Endothelial cell of umbilical vein (primary cell): ENCODE measurements around the gene BAG2. TPM values are rescaled to one million over a fixed set of nuclear protein-coding genes. Genes with fewer than 3 reads are reported as not detected.

Source experiments
- BruUV-seq: library from RNA; stranded (reverse); fragments of 400-500 nt; replicated peaks from 2 replicates; lab custom pipeline; 2021; lab: Mats Ljungman, UMichigan
- CTCF ChIA-PET: fragments of 300-600, 350-600 bp; sonication (Branson Sonifier 250); formaldehyde crosslinking; loops from one replicate; lab custom pipeline; 2021; ENCODE audit warnings: antibody characterized with exemption, inconsistent platforms; lab: Charles Lee
- POLR2A ChIA-PET: fragments of 300-600, 350-600 bp; sonication (Branson Sonifier 250); formaldehyde crosslinking; loops from one replicate; lab custom pipeline; 2021; ENCODE audit warnings: antibody characterized with exemption, inconsistent platforms; lab: Charles Lee
- DNase-seq: peaks from one replicate; pipeline ENCODE4 v3.0.0-alpha.2; 2011; ENCODE audit warnings: low read depth, low spot score
- FAIRE-seq: peaks from 2 replicates; lab custom pipeline; 2011; peaks lifted over from hg19 to GRCh38; lab: Jason Lieb, UNC
- H2AFZ ChIP-seq: 2 replicates; pipeline ENCODE4 v1.6.0; 2012; ENCODE audit warnings: low read depth, low read length, control low read depth, inconsistent platforms
- H3K27ac ChIP-seq: 2 replicates; pipeline ENCODE4 v1.5.1; 2011; ENCODE audit warnings: low read depth, mild to moderate bottlenecking, control low read depth, low read length, moderate library complexity; ENCODE audit not compliant: insufficient read depth
- H3K27me3 ChIP-seq, 2 experiments: 2 replicates each; pipeline versions ENCODE4 v1.6.0 to v1.6.1; 2011; ENCODE audit warnings: low read length in 2 of 2, mixed read lengths in 1 of 2; ENCODE audit not compliant: control insufficient read depth in 2 of 2, insufficient read depth in 2 of 2
- H3K36me3 ChIP-seq, 2 experiments: 2 replicates in 1 of 2; 3 replicates in 1 of 2; pipeline ENCODE4 v1.5.1; 2011; ENCODE audit warnings: low read length in 2 of 2, mild to moderate bottlenecking in 1 of 2, moderate library complexity in 1 of 2; ENCODE audit not compliant: control insufficient read depth in 2 of 2, insufficient read depth in 2 of 2; ENCODE audit errors: extremely low read depth in 1 of 2
- H3K4me1 ChIP-seq: 3 replicates; pipeline ENCODE4 v1.5.1; 2011; ENCODE audit warnings: mild to moderate bottlenecking, low read length; ENCODE audit not compliant: control insufficient read depth, insufficient read depth; ENCODE audit errors: extremely low read depth
- H3K4me2 ChIP-seq: 2 replicates; pipeline ENCODE4 v1.6.1; 2011; ENCODE audit warnings: low read length, control low read depth, mixed read lengths; ENCODE audit not compliant: insufficient read depth
- H3K4me3 ChIP-seq, 3 experiments: fragments of 200-600 bp in 1 of 3; sonication (generic), shearing (Covaris generic) in 1 of 3; replicated peaks in 1 of 3; 2 replicates each; pipeline ENCODE4 v1.5.1; 2011 to 2016; ENCODE audit warnings: control low read depth in 3 of 3, low read length in 3 of 3, mild to moderate bottlenecking in 2 of 3, inconsistent platforms in 1 of 3, low read depth in 1 of 3, moderate library complexity in 1 of 3; ENCODE audit not compliant: insufficient read depth in 1 of 3
- H3K79me2 ChIP-seq: 2 replicates; pipeline ENCODE4 v1.6.0; 2012; ENCODE audit warnings: low read length, inconsistent platforms; ENCODE audit not compliant: control insufficient read depth, insufficient read depth
- H3K9ac ChIP-seq: replicated peaks from 2 replicates; pipeline ENCODE3; 2011; ENCODE audit warnings: low read length, control low read depth; ENCODE audit not compliant: insufficient read depth; ENCODE audit errors: extremely low read depth
- H3K9me1 ChIP-seq: replicated peaks from 3 replicates; pipeline ENCODE4 v1.6.0; 2011; ENCODE audit warnings: mild to moderate bottlenecking, low read length; ENCODE audit not compliant: control insufficient read depth, insufficient read depth; ENCODE audit errors: extremely low read depth
- H3K9me3 ChIP-seq: replicated peaks from 2 replicates; pipeline ENCODE4 v1.5.1; 2012; ENCODE audit warnings: low read length, inconsistent platforms; ENCODE audit not compliant: control insufficient read depth, insufficient read depth
- H4K20me1 ChIP-seq: replicated peaks from 2 replicates; pipeline ENCODE3; 2011; ENCODE audit warnings: mild to moderate bottlenecking, low read length; ENCODE audit not compliant: control insufficient read depth, insufficient read depth; ENCODE audit errors: extremely low read depth
- CTCF ChIP-seq, 2 donors: IDR thresholded peaks; 1 replicate in 1 of 2; 2 replicates in 1 of 2; pipeline ENCODE4 v1.5.1; 2011; ENCODE audit warnings: low read length in 2 of 2, mild to moderate bottlenecking in 2 of 2, moderate library complexity in 2 of 2, control low read depth in 1 of 2, inconsistent platforms in 1 of 2, low read depth in 1 of 2; ENCODE audit not compliant: insufficient read depth in 1 of 2; ENCODE audit errors: extremely low read depth in 1 of 2
- EZH2 ChIP-seq: IDR thresholded peaks from 2 replicates; pipeline ENCODE4 v1.6.1; 2012; ENCODE audit warnings: borderline replicate concordance, low read depth, mild to moderate bottlenecking, moderate library complexity, low read length, inconsistent platforms; ENCODE audit not compliant: severe bottlenecking
- FOS ChIP-seq: IDR thresholded peaks from 2 replicates; pipeline ENCODE4 v1.6.1; 2011; ENCODE audit warnings: mild to moderate bottlenecking, low read length, moderate library complexity, borderline replicate concordance; ENCODE audit not compliant: insufficient read depth
- GATA2 ChIP-seq: IDR thresholded peaks from 2 replicates; pipeline ENCODE4 v1.7.0; 2011; ENCODE audit warnings: low read depth, mild to moderate bottlenecking, moderate library complexity, mixed read lengths, low read length; ENCODE audit not compliant: insufficient read length, insufficient read depth
- JUN ChIP-seq: IDR thresholded peaks from 2 replicates; pipeline ENCODE4 v1.6.1; 2011; ENCODE audit warnings: borderline replicate concordance, low read depth; ENCODE audit not compliant: insufficient read length, insufficient read depth
- MAX ChIP-seq: IDR thresholded peaks from 2 replicates; pipeline ENCODE4 v1.6.1; 2011; ENCODE audit not compliant: insufficient read depth, insufficient read length
- MYC ChIP-seq: IDR thresholded peaks from one replicate; pipeline ENCODE4 v1.6.1; 2011; ENCODE audit warnings: mild to moderate bottlenecking, low read depth, low read length
- POLR2A ChIP-seq: IDR thresholded peaks from 2 replicates; pipeline ENCODE4 v1.6.1; 2012; ENCODE audit warnings: low read depth, mild to moderate bottlenecking, control low read depth, low read length
- POLR2AphosphoS5 ChIP-seq: IDR thresholded peaks from 2 replicates; pipeline ENCODE4 v1.6.1; 2012; ENCODE audit warnings: low read depth, mild to moderate bottlenecking, control low read depth, low read length, moderate library complexity; ENCODE audit not compliant: insufficient read depth
- dilution Hi-C: fragments of 300-500 bp; cut with MboI; formaldehyde crosslinking; loops from one replicate; pipeline ENCODE4 v1.15.0; 2019; ENCODE audit warnings: low sequenced_read_pairs; ENCODE audit not compliant: extremely low pct_ligation_motif_present
- intact Hi-C: fragments of 100-400 bp; cut with micrococcal nuclease; formaldehyde crosslinking; loops from one replicate; pipeline ENCODE4 v1.10.0; 2022
- polyA plus RNA-seq, 4 experiments: library from polyadenylated mRNA; depleted of rRNA in 3 of 4; stranded (reverse) in 3 of 4; unstranded in 1 of 4; fragments of >200 nt; gene quantifications; 2 replicates each; pipeline versions ENCODE4 v1.2.1 to v1.2.3, GENCODE V29; 2011 to 2012; ENCODE audit warnings: missing spikeins in 1 of 4
- total RNA-seq: library from RNA; stranded (reverse); gene quantifications from 2 replicates; pipeline ENCODE4 v1.2.3, GENCODE V29; 2021

BAG2 gene
- total and polyA plus RNA-seq, 2 donors (not counting 3 experiments of a cell fraction or from before 2014, with no cell fraction given), result 1.1 to 3.9 TPM

- no TSS peak for BruUV-seq
- no peaks in the 10 kb centered on the region for H4K20me1 ChIP-seq
- no peak overlapping the region for H2AFZ ChIP-seq
- H3K9ac ChIP-seq, result no peak overlapping the region
- no peak for FAIRE-seq
- H3K9me3 ChIP-seq, result no peaks in the 10 kb centered on the region
- H3K4me1 ChIP-seq, result no peaks in the 10 kb centered on the region
- DNase-seq, result no peak
- POLR2A ChIA-PET, result no interaction called here
- intact Hi-C loops, result no loop called here
- H3K36me3 ChIP-seq, result no peaks in the 10 kb centered on the region
- no peak overlapping the region for H3K4me3 ChIP-seq
- CTCF ChIA-PET, result no interaction called here
- TF ChIP-seq CTCF (IDR thresholded peaks at IDR 0.05; ENCODE audit: extremely low read depth in 1 of 2, insufficient read depth in 1 of 2, low read depth in 1 of 2, low read length in 2 of 2) (no peak), POLR2AphosphoS5 (no peak), MYC (no peak), MAX (no peak), FOS (no peak), JUN (no peak), EZH2 (no peak), POLR2A (no peak), GATA2 (no peak)
- H3K9me1 ChIP-seq, result no peaks in the 10 kb centered on the region
- dilution Hi-C loops, result no loop called here
- H3K27ac ChIP-seq, result no peak overlapping the region
- H3K27me3 ChIP-seq, result no peaks in the 10 kb centered on the region
- peaks cover 2% of the 10 kb centered on the region for H3K79me2 ChIP-seq
- H3K4me2 ChIP-seq, result no peak overlapping the region
These were observed 44.4 kb upstream of the BAG2 start for GRCh38 chr6:57127763-57128162.
